ENCODE measurements around the gene ABCA10.

ABCA10 gene

DNA sequence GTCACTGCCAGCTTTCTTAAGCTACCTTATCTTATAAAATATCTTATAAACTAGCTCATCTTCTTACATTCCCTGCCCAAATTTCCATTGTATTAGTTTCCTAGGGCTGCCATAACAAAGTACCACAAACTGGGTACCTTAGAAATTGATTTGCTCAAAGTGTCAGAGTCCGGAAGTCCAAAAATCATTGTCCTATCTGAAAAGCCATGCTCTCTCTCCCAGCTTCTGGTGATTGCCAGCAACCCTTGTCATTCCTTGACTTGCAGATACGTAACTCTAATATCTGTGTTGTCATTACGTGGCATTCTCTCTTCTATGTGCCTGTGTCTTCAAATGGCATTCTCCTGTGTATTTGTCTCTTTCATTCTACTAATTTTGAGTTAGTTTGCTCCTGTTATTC lies 2.3 kb upstream of the ABCA10 start:
- no peak for DNase-seq (ENCODE audit: low spot score)
- in situ Hi-C loops (cut with MboI; ENCODE audit: low pct_unique_long_range_greater_than_20kb, low sequenced_read_pairs, unreplicated experiment) = loop anchor here (25.0 kb wide), 2 partner anchors 319 to 694 kb away; no protein-coding TSS in a partner anchor
- TF ChIP-seq, protein P1, sequence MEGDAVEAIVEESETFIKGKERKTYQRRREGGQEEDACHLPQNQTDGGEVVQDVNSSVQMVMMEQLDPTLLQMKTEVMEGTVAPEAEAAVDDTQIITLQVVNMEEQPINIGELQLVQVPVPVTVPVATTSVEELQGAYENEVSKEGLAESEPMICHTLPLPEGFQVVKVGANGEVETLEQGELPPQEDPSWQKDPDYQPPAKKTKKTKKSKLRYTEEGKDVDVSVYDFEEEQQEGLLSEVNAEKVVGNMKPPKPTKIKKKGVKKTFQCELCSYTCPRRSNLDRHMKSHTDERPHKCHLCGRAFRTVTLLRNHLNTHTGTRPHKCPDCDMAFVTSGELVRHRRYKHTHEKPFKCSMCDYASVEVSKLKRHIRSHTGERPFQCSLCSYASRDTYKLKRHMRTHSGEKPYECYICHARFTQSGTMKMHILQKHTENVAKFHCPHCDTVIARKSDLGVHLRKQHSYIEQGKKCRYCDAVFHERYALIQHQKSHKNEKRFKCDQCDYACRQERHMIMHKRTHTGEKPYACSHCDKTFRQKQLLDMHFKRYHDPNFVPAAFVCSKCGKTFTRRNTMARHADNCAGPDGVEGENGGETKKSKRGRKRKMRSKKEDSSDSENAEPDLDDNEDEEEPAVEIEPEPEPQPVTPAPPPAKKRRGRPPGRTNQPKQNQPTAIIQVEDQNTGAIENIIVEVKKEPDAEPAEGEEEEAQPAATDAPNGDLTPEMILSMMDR (IDR thresholded peaks at IDR 0.05; ENCODE audit: extremely low read depth, insufficient read depth, missing control alignments) = no peak

DNA sequence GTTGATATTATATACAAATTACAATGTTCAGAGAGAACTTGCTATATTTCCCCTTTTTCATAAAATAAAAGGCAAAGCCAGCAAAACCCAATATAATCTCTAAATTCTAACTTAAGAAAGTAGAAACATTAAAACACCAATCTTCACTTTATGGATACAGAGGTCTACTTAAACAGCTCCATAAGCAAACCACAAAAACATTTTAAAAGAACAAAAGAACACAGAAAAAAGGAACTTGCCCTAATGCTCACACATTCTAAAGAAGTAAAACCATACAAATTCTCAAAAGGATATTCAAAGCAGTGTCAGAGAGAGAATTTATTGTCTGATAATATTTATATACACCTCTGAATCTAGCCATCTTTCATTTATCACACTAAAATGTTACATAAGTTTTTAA lies 606 bp downstream of the ABCA10 start:
- no peak for DNase-seq (ENCODE audit: low spot score)
- TF ChIP-seq, protein P1 (IDR thresholded peaks at IDR 0.05; ENCODE audit: extremely low read depth, insufficient read depth, missing control alignments) = no peak
- in situ Hi-C loops (cut with MboI; ENCODE audit: low pct_unique_long_range_greater_than_20kb, low sequenced_read_pairs, unreplicated experiment) = loop anchor here (25.0 kb wide), 2 partner anchors 316 to 691 kb away; no protein-coding TSS in a partner anchor

DNA sequence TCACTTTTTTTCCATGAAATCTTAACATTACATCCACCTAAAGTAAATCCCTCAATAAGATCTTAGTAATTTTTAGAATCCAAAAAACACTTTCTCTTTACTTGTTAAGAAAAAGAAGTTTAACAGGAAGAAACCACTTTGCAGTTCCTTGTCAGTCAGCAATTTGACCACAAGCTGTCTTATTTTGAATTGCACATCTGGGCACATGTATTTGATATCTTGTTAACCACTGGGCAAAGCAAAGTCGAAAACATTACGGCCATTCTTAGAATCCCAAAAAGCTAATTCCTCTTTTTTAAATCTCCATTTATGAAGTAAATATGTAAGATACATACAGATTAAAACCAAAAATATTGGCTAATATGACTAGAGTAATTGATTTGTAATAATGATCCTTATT lies 1.1 kb downstream of the ABCA10 start:
- TF ChIP-seq, protein P1 (IDR thresholded peaks at IDR 0.05; ENCODE audit: extremely low read depth, insufficient read depth, missing control alignments) = no peak
- in situ Hi-C loops (cut with MboI; ENCODE audit: low pct_unique_long_range_greater_than_20kb, low sequenced_read_pairs, unreplicated experiment) = loop anchor here (25.0 kb wide), 2 partner anchors 315 to 690 kb away; no protein-coding TSS in a partner anchor
- no peak for DNase-seq (ENCODE audit: low spot score)

DNA sequence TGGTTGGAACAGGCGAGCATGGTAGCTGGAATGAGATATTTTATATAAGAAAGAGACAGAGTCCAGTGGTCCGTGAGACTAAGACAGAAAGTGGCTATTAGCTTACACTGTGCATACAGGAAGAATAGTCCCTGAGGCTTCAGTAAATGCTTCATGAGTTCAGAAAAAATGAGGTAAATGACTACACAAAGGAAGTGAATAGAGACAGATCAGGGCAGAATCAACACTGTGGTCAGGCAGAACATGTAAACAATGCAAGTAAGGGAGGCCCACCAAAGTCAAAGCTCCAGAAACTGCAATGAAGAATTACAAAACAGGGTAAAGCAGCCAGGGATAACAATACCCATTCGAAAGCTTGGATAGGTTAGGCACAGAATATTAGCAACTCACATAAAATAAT lies 4.8 kb downstream of the ABCA10 start:
- in situ Hi-C loops (cut with MboI; ENCODE audit: low pct_unique_long_range_greater_than_20kb, low sequenced_read_pairs, unreplicated experiment) = no loop called here
- TF ChIP-seq, protein P1 (IDR thresholded peaks at IDR 0.05; ENCODE audit: extremely low read depth, insufficient read depth, missing control alignments) = no peak
- DNase-seq (ENCODE audit: low spot score) = peak; percentile 10

DNA sequence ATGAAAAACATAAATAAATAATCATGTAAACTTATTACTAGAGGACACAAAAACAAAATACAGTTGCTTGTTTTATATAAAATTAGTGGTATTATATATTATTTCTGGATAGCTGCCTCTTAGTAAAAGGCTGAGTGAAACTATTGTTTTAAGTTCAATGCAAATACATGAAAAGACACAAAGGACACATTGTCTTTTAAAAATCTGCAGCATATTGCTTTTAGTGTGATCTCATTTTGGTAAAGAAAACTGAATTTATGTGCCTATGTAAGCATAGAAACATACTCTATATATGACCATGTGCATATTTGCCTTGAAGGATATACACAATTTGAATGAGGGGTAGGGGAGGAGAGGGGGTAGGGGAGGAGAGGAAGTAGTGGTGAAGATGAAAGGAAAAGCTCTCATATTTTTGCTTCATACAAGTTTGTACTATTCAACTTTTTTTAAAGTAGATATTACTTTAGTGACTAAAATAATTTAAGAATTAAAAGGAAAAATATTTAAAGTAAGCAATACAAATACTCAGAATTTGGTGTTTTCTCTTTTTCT lies 5.8 kb downstream of the ABCA10 start:
- in situ Hi-C loops (cut with MboI; ENCODE audit: low pct_unique_long_range_greater_than_20kb, low sequenced_read_pairs, unreplicated experiment) = no loop called here

DNA sequence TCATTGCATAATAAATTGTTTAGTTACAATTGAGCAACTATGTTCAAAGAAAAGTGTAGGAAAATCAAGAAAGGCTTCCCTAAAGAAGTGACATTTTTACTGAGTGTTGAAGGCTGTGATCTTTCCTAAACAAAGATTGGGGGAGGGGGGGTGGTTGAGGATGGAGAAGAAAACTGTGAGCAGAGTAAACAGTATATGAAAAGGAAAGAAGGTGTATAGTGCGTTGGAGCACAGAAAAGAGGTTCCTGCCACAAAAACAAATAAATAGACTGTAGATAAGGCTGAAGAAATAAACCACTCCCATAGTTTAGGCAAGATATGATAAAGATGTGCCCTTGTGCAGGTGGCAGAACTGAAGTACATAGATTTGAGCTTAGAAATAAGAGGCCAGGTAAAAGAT lies 8.5 kb downstream of the ABCA10 start:
- in situ Hi-C loops (cut with MboI; ENCODE audit: low pct_unique_long_range_greater_than_20kb, low sequenced_read_pairs, unreplicated experiment) = no loop called here
- TF ChIP-seq, protein P1 (IDR thresholded peaks at IDR 0.05; ENCODE audit: extremely low read depth, insufficient read depth, missing control alignments) = no peak
- no peak for DNase-seq (ENCODE audit: low spot score)

More for the DNA sequence above, 5.8 kb downstream of the ABCA10 start:
- TF ChIP-seq, protein P1 (IDR thresholded peaks at IDR 0.05; ENCODE audit: extremely low read depth, insufficient read depth, missing control alignments) = no peak
- no peak for DNase-seq (ENCODE audit: low spot score)
